Suppressor macrophage treated with lipopolysaccharide for 4 hours (primary cell): Measurements from ENCODE around the gene EIF4G3.
"Not testable (repeated sequence)": the region's sequence is repeated elsewhere in the genome, so short reads cannot be mapped to it uniquely, and the experiment has no call there.

Source experiments
- DNase-seq: peaks from one replicate; pipeline ENCODE4 v3.0.0-alpha.2; 2020

The EIF4G3 gene

DNA sequence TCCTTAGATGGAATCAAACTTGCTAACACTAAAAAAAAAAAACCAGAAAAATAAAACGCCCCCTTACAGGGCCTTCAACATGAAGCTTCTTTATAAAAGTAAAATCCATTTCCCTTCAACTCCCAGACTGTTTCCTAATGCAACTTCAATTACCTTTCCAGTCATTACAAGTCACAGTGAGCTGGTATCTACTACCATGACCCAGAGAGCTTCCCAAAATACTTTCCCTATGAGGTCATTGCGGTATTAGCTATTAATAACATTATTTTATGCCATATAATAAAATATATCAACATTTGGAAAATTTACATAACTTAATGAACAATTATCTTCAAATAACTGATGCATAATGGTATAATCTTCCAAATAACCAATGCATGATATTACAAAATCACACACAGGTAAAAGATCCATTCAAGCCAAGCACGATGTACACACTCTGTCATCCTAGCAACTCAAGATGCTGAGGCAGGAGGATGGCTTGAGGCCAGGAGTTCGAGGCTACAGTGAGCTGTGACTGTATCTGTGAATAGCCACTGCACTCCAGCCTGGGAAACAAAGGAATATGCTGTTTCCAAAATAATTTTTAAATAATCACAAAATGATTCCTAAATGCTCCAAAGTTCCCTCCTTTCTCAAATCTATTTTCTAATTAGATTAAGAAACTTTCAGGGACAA is 24.1 kb downstream of the EIF4G3 start:
- DNase-seq: no peak

DNA sequence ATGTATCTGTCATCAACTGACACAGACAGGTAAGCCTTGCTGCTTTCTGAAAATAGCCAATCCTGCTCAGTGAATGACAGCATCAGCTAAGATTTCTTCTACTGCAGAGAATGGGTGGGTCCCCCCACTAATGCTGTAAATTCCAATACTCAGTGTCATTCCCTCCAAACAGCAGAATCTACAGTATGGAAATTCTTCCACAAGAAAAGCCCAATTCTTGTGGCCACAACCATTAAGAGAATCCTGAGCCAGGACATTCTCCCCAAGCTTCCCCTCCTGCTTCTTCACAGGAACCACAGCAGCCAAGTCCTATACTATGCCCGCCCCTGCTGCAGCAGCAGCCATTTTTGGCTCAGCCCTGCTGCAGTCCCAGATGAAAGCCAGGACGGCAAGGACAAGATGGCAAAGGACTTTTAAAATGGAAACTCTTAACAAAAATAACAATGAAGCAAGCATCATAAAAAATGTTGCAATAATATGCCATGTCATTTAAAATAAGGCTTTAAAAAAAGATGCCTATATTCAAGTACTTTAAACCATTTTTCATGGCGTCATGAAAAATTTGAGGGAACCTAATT is 26.8 kb downstream of the EIF4G3 start:
- DNase-seq: peak; percentile 33

GRCh38 chr1:21149430-21149854 is 27.3 kb downstream of the EIF4G3 start:
- no peak for DNase-seq

- no peak for DNase-seq
Measured at GRCh38 chr1:21143752-21144151, 32.9 kb downstream of the EIF4G3 start.

DNA sequence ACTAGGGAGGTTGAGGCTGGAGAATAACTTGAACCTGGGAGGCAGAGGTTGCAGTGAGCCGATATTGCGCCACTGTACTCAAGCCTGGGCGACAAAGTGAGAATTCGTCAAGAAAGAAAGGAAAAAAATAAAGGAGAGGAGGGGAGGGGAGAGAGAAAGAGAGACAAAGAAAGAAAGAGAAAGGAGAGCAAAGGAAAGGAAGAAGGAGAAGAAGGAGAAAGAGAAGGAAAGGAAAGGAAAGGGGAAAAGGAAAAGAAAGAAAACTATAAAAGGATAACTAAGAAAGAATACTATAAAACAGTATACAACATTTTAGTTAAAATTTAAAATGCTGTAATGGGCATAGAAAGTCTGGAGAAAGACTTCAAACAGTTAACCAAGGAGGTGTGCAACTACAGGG is 33.6 kb downstream of the EIF4G3 start:
- DNase-seq: no peak

DNA sequence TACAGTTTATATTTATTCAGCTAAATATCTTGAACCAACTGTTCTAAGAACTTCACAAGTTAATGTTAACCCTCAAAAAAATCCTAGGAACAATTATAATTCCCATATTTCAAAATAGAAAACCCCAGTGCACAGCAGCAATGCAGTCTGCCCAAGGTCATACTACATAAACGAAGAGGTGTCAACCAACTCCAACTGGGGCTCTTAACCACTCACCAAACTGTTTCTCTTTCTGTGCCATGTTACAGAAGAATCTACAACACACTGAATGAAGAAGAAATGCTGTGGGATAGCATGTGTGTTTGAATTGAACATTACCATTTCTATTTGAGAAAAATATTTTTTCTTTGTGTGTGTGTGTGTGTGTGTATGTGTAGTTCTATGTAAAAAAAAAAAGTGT is 35.7 kb downstream of the EIF4G3 start:
- DNase-seq: no peak

DNA sequence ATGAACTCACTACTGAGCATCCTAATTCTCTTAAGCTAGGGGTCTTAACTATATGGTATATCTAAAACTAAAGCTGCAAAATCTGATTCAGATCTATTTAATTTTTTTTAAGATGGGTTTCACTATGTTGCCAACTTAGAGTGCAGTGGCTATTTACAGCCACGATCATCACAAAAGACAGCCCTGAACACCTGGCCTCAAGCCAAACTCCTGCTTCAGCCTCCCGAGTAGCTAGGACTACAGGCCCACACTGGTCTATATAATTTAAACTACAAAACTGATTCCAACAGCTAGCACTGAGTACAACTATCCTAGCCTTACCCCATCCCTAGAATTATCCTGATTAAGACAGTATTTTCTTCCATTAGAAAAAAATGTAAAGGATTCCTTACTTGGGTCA is 37.1 kb downstream of the EIF4G3 start:
- no peak for DNase-seq

DNA sequence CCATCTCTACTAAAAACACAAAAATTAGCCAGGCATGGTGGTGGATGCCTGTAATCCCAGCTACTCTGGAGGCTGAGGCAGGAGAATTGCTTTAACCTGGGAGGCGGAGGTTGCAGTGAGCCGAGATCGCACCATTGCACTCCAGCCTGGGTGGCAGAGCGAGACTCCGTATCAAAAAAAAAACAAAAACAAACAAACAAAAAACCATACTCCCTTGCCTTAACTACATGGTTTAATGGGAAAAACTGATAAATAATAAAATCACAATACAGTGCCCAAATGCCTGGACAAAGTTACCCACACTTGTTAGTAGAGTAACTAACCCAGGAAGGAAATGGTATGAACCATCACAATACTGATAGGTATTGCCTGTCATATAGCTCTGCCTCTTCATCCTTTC is 40.4 kb downstream of the EIF4G3 start:
- not testable (repeated sequence) for DNase-seq

DNA sequence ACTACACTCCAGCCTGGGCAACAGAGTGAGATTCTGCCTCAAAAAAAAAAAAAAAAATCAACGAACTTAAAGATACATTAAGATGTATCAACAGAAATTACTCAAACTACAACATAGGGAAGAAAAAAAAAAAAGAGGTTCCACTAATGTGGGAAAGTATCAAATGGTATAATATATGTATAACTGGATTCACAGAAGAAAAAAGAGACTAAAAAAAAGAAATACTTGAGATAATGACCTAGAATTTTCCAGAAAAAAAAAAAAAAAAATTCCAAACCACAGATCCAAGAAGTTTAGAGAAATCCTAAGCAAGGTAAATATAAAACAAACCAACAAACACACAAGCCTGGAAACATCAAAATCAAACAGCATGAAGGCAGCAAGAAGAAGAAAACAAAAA is 45.5 kb downstream of the EIF4G3 start:
- DNase-seq: no peak

- no peak for DNase-seq
Measured at GRCh38 chr1:21129407-21129806, 47.3 kb downstream of the EIF4G3 start.

GRCh38 chr1:21126324-21126723 is 50.4 kb downstream of the EIF4G3 start:
- no peak for DNase-seq

- DNase-seq: peak; percentile 19
Measured at GRCh38 chr1:21124846-21125245, 51.9 kb downstream of the EIF4G3 start.

- DNase-seq: no peak
Measured at GRCh38 chr1:21123287-21123948, 53.3 kb downstream of the EIF4G3 start.

DNA sequence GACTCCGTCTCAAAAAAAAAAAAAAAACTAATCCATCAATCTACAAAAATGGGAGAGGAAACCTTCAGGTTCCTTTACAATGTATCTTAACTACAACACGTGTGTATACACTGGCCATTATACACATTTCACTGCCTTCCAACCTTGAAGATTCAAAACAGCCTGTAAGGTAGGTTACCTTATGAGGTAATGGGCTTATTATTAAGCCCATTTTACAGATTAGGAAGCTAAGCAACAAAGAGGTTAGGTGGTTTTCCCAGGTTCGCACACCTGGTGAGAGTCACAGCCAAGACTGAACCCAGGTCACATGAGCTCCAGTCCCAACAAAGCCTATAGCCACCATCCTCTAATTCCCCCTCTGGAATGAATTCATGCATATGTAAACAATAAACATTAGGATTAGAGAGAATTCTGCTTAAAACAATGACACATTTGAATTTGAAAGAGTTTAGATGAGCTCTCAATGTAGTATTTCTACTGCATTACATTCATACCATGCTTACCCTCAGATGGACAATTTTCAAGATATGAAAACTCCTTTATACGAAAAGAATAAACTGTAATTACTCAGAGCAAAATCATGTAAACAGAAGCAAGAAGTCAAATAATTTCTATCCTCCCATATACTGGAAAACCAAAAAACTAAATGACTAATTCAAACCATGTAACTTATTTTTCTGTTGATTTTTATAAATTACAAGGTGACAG is 54.8 kb downstream of the EIF4G3 start:
- DNase-seq: no peak

DNA sequence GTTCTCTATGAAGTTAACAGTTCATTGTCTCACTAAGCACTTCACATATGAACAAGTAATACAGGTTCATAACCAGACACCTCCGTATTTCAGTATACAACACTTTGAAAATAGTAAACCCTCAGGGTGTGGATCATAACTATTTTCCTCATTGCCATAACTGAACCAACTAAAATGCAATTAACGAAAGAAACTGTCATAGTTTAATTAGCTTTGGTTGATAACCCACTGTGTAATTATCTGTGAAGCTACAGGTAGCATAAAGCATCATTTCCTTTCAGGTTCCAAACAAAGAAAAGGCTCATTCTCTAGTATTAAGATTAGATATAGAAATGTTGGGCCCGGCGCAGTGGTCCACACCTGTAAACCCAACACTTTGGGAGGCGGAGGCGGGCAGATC is 58.5 kb downstream of the EIF4G3 start:
- no peak for DNase-seq

- DNase-seq: peak; percentile 43
Measured at GRCh38 chr1:21117597-21118001, 59.1 kb downstream of the EIF4G3 start.

GRCh38 chr1:21117159-21117558 is 59.5 kb downstream of the EIF4G3 start:
- no peak for DNase-seq

GRCh38 chr1:21115098-21115760 is 61.5 kb downstream of the EIF4G3 start:
- DNase-seq: no peak

- peak; percentile 27 for DNase-seq
Measured at GRCh38 chr1:21114431-21114830, 62.3 kb downstream of the EIF4G3 start.

DNA sequence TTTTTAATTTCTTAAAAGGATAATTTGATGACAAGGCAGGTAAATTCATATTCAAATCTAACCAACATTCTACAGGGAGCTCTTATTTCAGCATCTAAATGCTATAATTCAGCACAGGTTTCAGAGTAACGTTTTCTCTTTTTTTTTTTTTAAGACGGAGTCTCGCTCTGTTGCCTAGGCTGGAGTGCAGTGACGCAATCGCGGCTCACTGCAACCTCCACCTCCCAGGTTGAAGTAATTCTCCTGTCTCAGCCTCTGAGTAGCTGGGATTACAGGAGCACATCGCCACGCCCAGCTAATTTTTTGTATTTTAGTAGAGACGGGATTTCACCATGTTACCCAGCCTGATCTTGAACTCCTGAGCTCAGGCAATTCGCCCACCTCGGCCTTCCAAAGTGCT is 66.5 kb downstream of the EIF4G3 start:
- no peak for DNase-seq

- DNase-seq: no peak
Measured at GRCh38 chr1:21106709-21107108, 70.0 kb downstream of the EIF4G3 start.

GRCh38 chr1:21106238-21106637 is 70.5 kb downstream of the EIF4G3 start:
- no peak for DNase-seq

DNA sequence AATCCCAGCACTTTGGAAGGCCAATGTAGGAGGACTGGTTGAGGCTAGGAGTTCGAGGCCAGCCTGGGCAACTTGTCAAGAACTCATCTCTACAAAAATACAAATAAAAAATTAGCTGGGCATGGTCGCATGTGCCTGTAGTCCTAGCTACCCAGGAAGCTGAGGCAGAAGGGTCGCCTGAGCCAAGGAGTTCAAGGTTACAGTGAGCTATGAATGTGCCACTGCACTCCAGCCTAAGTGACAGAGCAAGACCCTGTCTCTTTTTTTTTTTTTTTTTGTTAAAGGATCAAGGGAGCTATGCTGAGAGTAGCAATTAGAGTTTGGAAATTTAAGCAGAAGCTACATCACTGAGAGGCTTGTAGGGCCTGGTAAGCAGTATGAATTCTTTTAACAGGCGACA is 70.9 kb downstream of the EIF4G3 start:
- no peak for DNase-seq
